Fibroblast of lung (primary cell): ENCODE results near the gene CHAT.

Experiments
- CTCF ChIP-seq, 2 donors: IDR thresholded peaks in 1 of 2; conservative IDR thresholded peaks in 1 of 2; 1 replicate in 1 of 2; 2 replicates in 1 of 2; pipeline ENCODE4 v1.5.1; 2011 to 2012; ENCODE audit warnings: low read length in 2 of 2, control low read depth in 1 of 2, inconsistent platforms in 1 of 2, low read depth in 1 of 2, mild to moderate bottlenecking in 1 of 2
- EZH2 ChIP-seq: IDR thresholded peaks from 2 replicates; pipeline ENCODE4 v1.5.1; 2012; ENCODE audit warnings: low read length, control low read depth, mild to moderate bottlenecking; ENCODE audit errors: missing control alignments

DNA sequence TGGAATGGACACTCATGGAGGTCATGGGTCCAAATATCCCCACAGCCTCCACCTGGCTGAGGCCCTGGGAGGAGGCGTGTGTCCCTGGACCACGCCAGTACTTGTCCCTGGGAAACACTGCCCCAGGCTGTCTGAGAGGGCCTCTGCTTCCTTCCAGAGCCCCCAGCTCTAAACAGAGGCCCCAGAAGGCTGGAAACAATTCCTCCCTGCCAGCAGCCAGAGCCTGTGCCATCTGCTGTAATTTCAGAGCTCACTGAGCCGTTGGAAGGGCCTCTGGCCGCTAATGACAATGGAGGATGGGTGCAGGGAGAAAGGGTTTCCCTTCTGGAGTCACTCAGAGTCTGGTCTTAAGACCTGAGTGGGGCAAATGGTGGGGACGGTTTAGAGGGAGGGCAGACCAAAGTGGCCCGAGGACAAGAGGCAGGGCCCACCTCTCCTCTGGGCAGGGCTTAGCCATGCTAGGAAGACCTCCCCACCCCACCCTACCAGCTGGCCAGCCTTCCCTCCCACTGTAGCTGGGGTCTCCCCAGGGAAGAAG lies 7.1 kb downstream of the CHAT start:
- no peak for TF ChIP-seq CTCF (conservative IDR thresholded peaks at IDR 0.05 in 1 of 2, IDR thresholded peaks at IDR 0.05 in 1 of 2; ENCODE audit: low read depth in 1 of 2, low read length in 2 of 2)
- no peak for TF ChIP-seq EZH2
